Adrenal gland (tissue), 12 donors: ENCODE results near the gene TEKTIP1. TPM values are rescaled to one million over a fixed set of nuclear protein-coding genes. Genes with fewer than 3 reads are reported as not detected.

Source experiments
- DNase-seq, 7 donors: peaks; one replicate each; pipeline ENCODE4 v3.0.0-alpha.2; 2019 to 2020
- H3K27ac ChIP-seq, 5 donors: fragments of 200-600 bp; sonication (generic) in 4 of 5; 1 replicate in 3 of 5; 2 replicates in 2 of 5; pipeline versions ENCODE4 v1.5.1 to v1.8.0; 2016 to 2020; ENCODE audit warnings: mild to moderate bottlenecking in 1 of 5
- H3K27me3 ChIP-seq: fragments of 200-600 bp; 2 replicates; pipeline ENCODE4 v1.8.0; 2021
- H3K36me3 ChIP-seq, 2 donors: fragments of 200-600 bp; replicated peaks in 1 of 2; 1 replicate in 1 of 2; 2 replicates in 1 of 2; pipeline versions ENCODE4 v1.5.1 to v1.8.0; 2018 to 2022
- H3K4me1 ChIP-seq, 2 donors: fragments of 200-600 bp; replicated peaks in 1 of 2; 1 replicate in 1 of 2; 2 replicates in 1 of 2; pipeline versions ENCODE4 v1.5.1 to v1.8.0; 2018 to 2021
- H3K4me3 ChIP-seq, 4 donors: fragments of 200-600 bp; sonication (generic) in 3 of 4; one replicate each; pipeline ENCODE4 v1.5.1; 2016 to 2018
- H3K9me3 ChIP-seq, 3 donors: fragments of 200-600 bp; sonication (generic) in 1 of 3; replicated peaks in 1 of 3; 1 replicate in 2 of 3; 2 replicates in 1 of 3; pipeline versions ENCODE4 v1.5.1 to v1.8.0; 2016 to 2021
- CTCF ChIP-seq, 6 experiments: fragments of 450-650 bp in 4 of 6; fragments of 200-600 bp in 2 of 6; sonication (generic) in 1 of 6; IDR thresholded peaks; 1 replicate in 5 of 6; 2 replicates in 1 of 6; pipeline versions ENCODE4 v1.5.1 to v1.8.0; 2016 to 2021; ENCODE audit warnings: antibody characterized with exemption in 6 of 6, mild to moderate bottlenecking in 2 of 6, moderate library complexity in 1 of 6
- POLR2A ChIP-seq, 2 donors: fragments of 450-650 bp; IDR thresholded peaks; one replicate each; pipeline ENCODE4 v1.6.1; 2017; ENCODE audit warnings: antibody characterized with exemption in 2 of 2, mild to moderate bottlenecking in 2 of 2, moderate library complexity in 1 of 2
- whole genome bisulfite sequencing, 4 donors: extraction: QIAGEN DNeasy Blood & Tissue Kit in 2 of 4; methylation state at CpG; one replicate each; pipeline versions ENCODE4 v1.1.5 to v1.1.7; 2013 to 2017; 5-methylcytosine and 5-hydroxymethylcytosine counted together
- intact Hi-C, 2 donors: fragments of 100-400 bp; cut with DNase I; formaldehyde crosslinking; loops; one replicate each; pipeline versions ENCODE4 v1.14.1 to v1.15.0; 2022 to 2023
- polyA plus RNA-seq, 3 donors: library from polyadenylated mRNA; stranded (reverse); fragments of 200-250 nt in 2 of 3; fragments of 350-450 nt in 1 of 3; fragmentation: Illumina TruSeq in 1 of 3; extraction: RNeasy Lipid Tissue Mini Kit (QIAGEN cat#74804) in 1 of 3; gene quantifications; one replicate each; pipeline ENCODE4 v1.2.3, GENCODE V29; 2013 to 2014
- total RNA-seq, 9 donors: library from RNA; depleted of rRNA in 4 of 9; stranded (reverse); fragments of >200 nt in 4 of 9; fragments of 120-200 nt in 1 of 9; fragmentation: NEBNext Ultra II Directional in 1 of 9; extraction: Animal tissue kit (Norgen Biotek cat#: 25700) in 1 of 9; gene quantifications; one replicate each; pipeline versions ENCODE4 v1.1.0 to v1.2.4, GENCODE V29; 2013 to 2023
- donor health status: healthy with polysubstance abuse.
- donor health status: Bipolar disorder and iron deficiency.
- donor health status: DM: yes; HTN: yes; CAD: no.
- donor health status: DM: no; HTN: no; CAD: no.
- donor health status: DM: no; HTN: no; CAD: no.
- donor health status: DM: yes; HTN: yes; CAD: no.

TEKTIP1 gene
- total and polyA plus RNA-seq, 12 donors, result 0.68 to 3.6 (median 1.4) TPM; not detected in 5

DNA sequence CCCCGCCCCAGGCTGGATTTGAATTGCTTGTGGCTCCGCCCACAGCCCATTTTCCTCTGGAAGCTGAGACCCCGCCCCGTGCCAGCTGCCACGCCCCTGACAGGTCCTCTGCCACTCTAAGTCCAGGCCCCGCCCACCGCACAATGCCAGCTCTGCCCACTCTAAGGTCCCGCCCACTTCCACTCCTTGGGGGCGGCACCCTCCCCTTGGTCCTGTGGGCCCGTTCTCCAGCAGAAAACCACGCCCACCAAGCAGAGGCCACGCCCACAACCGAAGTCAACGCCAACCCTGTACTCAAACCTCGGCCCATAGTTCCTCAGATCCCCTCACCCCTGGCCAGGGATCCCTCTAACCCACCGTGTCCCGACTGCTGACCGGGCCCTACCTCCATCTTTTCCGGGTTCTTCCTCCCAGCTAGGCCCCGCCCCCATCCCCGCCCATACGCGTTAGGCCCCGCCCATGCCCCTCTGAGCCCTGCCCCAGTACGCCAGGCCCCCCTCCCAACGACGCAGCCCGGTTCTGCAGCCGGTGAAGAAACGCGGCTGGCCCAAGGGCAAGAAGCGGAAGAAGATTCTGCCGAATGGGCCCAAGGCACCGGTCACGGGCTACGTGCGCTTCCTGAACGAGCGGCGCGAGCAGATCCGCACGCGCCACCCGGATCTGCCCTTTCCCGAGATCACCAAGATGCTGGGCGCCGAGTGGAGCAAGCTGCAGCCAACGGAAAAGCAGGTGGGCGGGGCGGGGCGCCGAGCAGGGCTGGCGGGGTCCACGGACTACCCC lies 35.1 kb downstream of the TEKTIP1 start:
- Histone ChIP-seq H3K36me3 (no peaks in the 10 kb centered on the region), H3K9me3 (no peaks in the 10 kb centered on the region), H3K27me3 (no peaks in the 10 kb centered on the region), H3K4me3 (peak overlapping the region in 2 of 4 donors; percentile 81 to 84), H3K4me1 (peaks cover 11 to 25% of the 10 kb centered on the region in 2 donors), H3K27ac (peak overlapping the region in 2 of 5 donors; percentile 29 to 91)
- TF ChIP-seq CTCF (IDR thresholded peaks at IDR 0.05), result no peak
- TF ChIP-seq POLR2A (IDR thresholded peaks at IDR 0.05), result no peak
- intact Hi-C loops, result no loop called here
- DNase-seq, result peak; percentile 94 to 100 (median 98)
- whole genome bisulfite sequencing, 4 donors, result 53 to 81% (median 59%) methylated on average over 28 to 55 of the region's 55 CpGs

DNA sequence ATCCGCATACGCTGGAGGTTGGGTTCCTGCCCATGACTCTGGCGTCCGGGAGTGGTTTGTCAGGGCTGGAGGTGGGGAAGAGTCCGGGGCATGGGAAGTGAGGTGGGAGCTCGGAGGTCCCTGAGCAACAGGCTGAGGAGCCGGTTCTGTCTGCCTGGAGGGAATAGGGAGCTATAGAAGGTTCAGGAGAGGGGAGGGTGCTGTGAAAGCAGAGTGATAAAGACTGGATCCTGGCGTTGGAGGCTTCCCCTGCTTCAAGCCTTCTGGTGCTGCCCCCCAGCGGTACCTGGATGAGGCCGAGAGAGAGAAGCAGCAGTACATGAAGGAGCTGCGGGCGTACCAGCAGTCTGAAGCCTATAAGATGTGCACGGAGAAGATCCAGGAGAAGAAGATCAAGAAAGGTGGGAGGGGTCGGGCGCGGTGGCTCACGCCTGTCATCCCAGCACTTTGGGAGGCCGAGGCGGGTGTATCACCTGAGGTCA lies 36.3 kb downstream of the TEKTIP1 start:
- Histone ChIP-seq H3K27ac (no peak overlapping the region), H3K4me1 (peaks cover 11 to 31% of the 10 kb centered on the region in 2 donors), H3K9me3 (no peaks in the 10 kb centered on the region), H3K4me3 (no peak overlapping the region), H3K36me3 (no peaks in the 10 kb centered on the region), H3K27me3 (no peaks in the 10 kb centered on the region)
- 89 to 95% (median 92%) methylated on average over 18 to 19 of the region's 19 CpGs for WGBS, 4 donors
- no peak for DNase-seq
- intact Hi-C loops, result no loop called here
- no peak for TF ChIP-seq CTCF (IDR thresholded peaks at IDR 0.05)
- no peak for TF ChIP-seq POLR2A (IDR thresholded peaks at IDR 0.05)

DNA sequence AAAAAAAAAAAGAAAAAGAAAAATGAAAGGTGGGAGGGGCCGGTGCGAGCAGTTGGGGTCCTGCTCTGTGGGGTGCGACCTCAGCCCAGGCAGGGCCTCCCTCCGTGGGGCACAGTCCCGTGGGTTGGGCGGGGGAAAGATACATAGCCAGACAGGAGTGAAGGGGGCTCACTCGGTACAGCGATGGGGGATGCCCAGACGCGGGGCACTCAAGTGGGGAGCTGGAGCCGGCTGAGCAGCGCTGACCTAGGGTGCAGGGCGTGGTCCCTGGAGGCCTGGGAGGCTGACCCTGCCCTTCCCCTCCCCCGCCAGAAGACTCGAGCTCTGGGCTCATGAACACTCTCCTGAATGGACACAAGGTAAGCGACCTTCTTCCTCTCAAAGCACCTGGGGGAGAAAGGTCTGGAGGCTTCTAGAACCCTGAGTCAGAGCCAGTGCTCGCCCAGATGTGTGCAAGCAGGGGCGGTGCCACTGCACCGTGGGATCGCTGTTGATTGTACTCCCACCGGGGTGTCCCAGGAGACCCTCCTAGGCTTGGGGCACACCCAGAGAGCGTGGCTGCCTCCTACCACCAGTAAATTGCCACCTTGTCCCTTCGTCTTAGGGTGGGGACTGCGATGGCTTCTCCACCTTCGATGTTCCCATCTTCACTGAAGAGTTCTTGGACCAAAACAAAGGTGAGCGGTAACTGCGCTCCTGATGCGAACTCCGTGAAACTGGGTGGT lies 37.1 kb downstream of the TEKTIP1 start:
- no peak for TF ChIP-seq CTCF (IDR thresholded peaks at IDR 0.05)
- TF ChIP-seq POLR2A (IDR thresholded peaks at IDR 0.05), result no peak
- H3K36me3 ChIP-seq, result no peaks in the 10 kb centered on the region
- peak overlapping the region in 1 of 4 donors; percentile 45 for H3K4me3 ChIP-seq
- intact Hi-C loops, result no loop called here
- peaks cover 11 to 37% of the 10 kb centered on the region in 2 donors for H3K4me1 ChIP-seq
- no peak for DNase-seq
- 80 to 92% (median 86%) methylated on average over 15 to 29 of the region's 29 CpGs for WGBS, 4 donors
- no peaks in the 10 kb centered on the region for H3K27me3 ChIP-seq
- H3K27ac ChIP-seq, result peak overlapping the region in 3 of 5 donors; percentile 32 to 72 (median 40)
- no peaks in the 10 kb centered on the region for H3K9me3 ChIP-seq
